Activated CD8-positive, alpha-beta T cell treated with anti-CD3 and anti-CD28 coated beads, Interleukin-2, amount 10 ng/mL, durations not matched to agents 7 days and 5 days (primary cell): ENCODE data around the gene GSTM3. TPM values are rescaled to one million over a fixed set of nuclear protein-coding genes. Genes with fewer than 3 reads are reported as not detected.
"Not testable (repeated sequence)": the region's sequence is repeated elsewhere in the genome, so short reads cannot be mapped to it uniquely, and the experiment has no call there.

ENCODE experiments used
- ATAC-seq: fragments of 150-1000 bp; cut with Tn5 transposase; one replicate; pipeline ENCODE4 v1.10.0; 2021; ENCODE audit warnings: moderate library complexity
- CTCF ChIA-PET: fragments of 350-600 bp; sonication (Branson Sonifier 250); formaldehyde crosslinking; loops from one replicate; lab custom pipeline; 2021; ENCODE audit warnings: antibody characterized with exemption; lab: Charles Lee
- POLR2A ChIA-PET: fragments of 350-600 bp; sonication (Branson Sonifier 250); formaldehyde crosslinking; loops from one replicate; lab custom pipeline; 2021; ENCODE audit warnings: antibody characterized with exemption; lab: Charles Lee
- DNase-seq: peaks from one replicate; pipeline ENCODE4 v3.0.0-alpha.2; 2020
- H3K27ac Mint-ChIP-seq: one replicate; pipeline ENCODE4 v1.8.0; 2021; ENCODE audit warnings: mild to moderate bottlenecking, mixed read lengths
- H3K27me3 Mint-ChIP-seq: one replicate; pipeline ENCODE4 v1.8.0; 2021; ENCODE audit warnings: low read depth, mixed read lengths
- H3K36me3 Mint-ChIP-seq: one replicate; pipeline ENCODE4 v1.8.0; 2021; ENCODE audit warnings: low read depth, mixed read lengths
- H3K4me1 Mint-ChIP-seq: one replicate; pipeline ENCODE4 v1.8.0; 2021; ENCODE audit warnings: low read depth, mixed read lengths
- H3K4me3 Mint-ChIP-seq: one replicate; pipeline ENCODE4 v1.8.0; 2021; ENCODE audit warnings: mild to moderate bottlenecking, mixed read lengths
- H3K9me3 Mint-ChIP-seq: one replicate; pipeline ENCODE4 v1.8.0; 2022; ENCODE audit warnings: mixed read lengths; ENCODE audit not compliant: insufficient read depth
- total RNA-seq, 2 experiments: library from RNA; stranded (reverse); gene quantifications; one replicate each; pipeline ENCODE4 v1.2.3, GENCODE V29; 2021

Gene GSTM3
- total RNA-seq, 2 experiments from 2014 or later: 5.8 to 7.6 TPM

DNA sequence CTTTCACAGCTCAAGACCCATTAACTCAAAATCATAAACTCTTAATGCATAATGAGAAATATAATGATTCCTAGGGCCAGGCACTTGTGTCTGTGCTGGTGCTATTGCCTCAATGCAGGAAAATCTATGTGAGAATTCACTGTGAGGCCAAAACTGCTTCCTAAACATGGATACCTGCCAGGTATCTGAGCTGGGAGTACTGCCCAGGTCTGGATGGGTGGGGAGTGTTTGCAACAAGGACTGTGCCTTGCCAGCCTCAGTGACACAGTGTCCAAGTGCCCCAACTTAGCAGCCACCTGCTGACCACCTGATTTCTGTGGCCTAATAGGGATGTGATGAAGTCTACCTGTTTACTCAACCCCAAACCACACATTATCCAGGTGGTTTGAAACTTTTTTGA lies 31.0 kb downstream of the GSTM3 start:
- H3K27ac Mint-ChIP-seq, H3K4me1 Mint-ChIP-seq, POLR2A ChIA-PET, H3K36me3 Mint-ChIP-seq, H3K4me3 Mint-ChIP-seq, ATAC-seq, DNase-seq, H3K9me3 Mint-ChIP-seq: not testable (repeated sequence)
- CTCF ChIA-PET: interaction anchor here (1.3 kb wide), 1 partner anchor 70 kb away, joined by 3 read pairs; no protein-coding TSS in a partner anchor
- peaks cover 10% of the 10 kb centered on the region for H3K27me3 Mint-ChIP-seq

DNA sequence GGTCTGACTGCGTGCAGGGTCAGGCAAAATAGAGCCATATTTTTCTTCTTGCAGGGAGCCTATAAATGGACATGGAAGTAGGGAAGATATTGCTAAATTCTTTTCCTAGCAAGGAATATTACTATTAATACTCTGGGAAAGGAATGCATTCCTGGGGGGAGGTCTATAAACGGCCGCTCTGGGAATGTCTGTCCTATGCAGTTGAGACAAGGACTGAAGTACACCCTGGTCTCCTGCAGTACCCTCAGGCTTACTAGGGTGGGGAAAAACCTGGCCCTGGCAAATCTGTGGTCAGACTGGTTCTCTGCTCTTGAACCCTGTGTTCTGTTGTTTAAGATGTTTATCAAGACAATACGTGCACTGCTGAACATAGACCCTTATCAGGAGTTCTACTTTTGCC lies 31.9 kb downstream of the GSTM3 start:
- CTCF ChIA-PET: interaction anchor here (1.3 kb wide), 1 partner anchor 69 kb away, joined by 3 read pairs; no protein-coding TSS in a partner anchor
- H3K27ac Mint-ChIP-seq, POLR2A ChIA-PET: not testable (repeated sequence)

DNA sequence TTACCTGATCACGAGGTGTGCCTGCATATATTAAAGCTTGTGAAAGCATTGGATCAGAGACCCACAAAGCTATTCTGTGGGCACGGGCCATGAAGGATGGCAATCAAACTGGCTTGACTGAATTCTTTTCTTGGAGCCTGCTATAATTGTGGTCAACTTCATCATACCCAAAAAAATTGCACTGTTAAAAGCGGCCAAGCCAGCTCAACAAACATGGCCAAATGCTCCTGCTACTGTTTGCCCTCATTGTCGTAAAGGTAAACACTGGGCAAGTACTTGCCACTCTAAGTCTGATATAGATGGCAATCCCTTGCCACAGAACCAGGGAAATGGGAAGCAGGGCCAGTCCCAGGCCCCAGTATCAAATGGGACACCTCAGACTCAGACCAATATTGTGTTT lies 35.4 kb downstream of the GSTM3 start:
- Mint-ChIP-seq H3K4me1 (no peaks in the 10 kb centered on the region), H3K27ac (no peak overlapping the region), H3K27me3 (no peaks in the 10 kb centered on the region), H3K4me3 (no peak overlapping the region), H3K36me3 (peaks cover 4% of the 10 kb centered on the region), H3K9me3 (peaks cover 10% of the 10 kb centered on the region)
- no peak for DNase-seq
- no peak for ATAC-seq
- ChIA-PET POLR2A (no interaction called here), CTCF (interaction anchor here (0.8 to 1.5 kb wide), 3 partner anchors 64 to 278 kb away, joined by 3 to 4 read pairs (median 3); no protein-coding TSS in a partner anchor)

More for the DNA sequence above, 31.9 kb downstream of the GSTM3 start:
- not testable (repeated sequence) for H3K27me3 Mint-ChIP-seq, H3K9me3 Mint-ChIP-seq, ATAC-seq, DNase-seq, H3K4me1 Mint-ChIP-seq, H3K4me3 Mint-ChIP-seq, H3K36me3 Mint-ChIP-seq

DNA sequence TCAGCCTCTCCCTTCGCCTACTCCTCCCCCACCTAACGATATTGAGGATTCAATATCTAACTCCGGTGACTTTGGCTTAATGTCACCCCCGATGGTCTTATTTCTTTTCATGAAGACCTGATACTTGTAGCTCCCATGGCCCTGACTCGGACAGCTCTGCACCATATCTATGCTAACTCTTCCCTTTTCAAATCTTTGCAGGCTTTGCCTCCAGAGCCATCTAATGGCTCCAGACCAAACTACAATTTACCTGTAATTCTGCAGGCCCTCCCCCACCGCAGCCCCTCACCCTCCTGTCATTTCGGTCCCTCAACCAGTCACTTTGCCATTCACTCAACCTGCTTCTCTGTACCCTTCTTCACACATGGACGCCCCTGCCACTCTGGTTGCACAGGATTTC lies 36.7 kb downstream of the GSTM3 start:
- ChIA-PET CTCF (interaction anchor here (0.6 kb wide), 1 partner anchor 157 kb away, joined by 3 read pairs; no protein-coding TSS in a partner anchor), POLR2A (no interaction called here)
- no peak overlapping the region for H3K4me3 Mint-ChIP-seq
- H3K9me3 Mint-ChIP-seq: peaks cover 10% of the 10 kb centered on the region
- peaks cover under 1% of the 10 kb centered on the region for H3K36me3 Mint-ChIP-seq
- H3K27ac Mint-ChIP-seq: no peak overlapping the region
- ATAC-seq (no peak), DNase-seq (no peak)
- no peaks in the 10 kb centered on the region for H3K4me1 Mint-ChIP-seq
- H3K27me3 Mint-ChIP-seq: no peaks in the 10 kb centered on the region

DNA sequence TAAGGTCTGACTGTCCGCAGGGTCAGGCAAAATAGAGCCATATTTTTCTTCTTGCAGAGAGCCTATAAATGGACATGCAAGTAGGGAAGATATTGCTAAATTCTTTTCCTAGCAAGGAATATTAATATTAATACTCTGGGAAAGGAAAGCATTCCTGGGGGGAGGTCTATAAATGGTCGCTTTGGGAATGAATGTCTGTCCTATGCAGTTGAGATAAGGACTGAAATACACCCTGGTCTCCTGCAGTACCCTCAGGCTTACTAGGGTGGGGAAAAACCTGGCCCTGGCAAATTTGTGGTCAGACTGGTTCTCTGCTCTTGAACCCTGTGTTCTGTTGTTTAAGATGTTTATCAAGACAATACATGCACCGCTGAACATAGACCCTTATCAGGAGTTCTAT lies 37.9 kb downstream of the GSTM3 start:
- CTCF ChIA-PET, H3K27me3 Mint-ChIP-seq, H3K27ac Mint-ChIP-seq, H3K9me3 Mint-ChIP-seq, POLR2A ChIA-PET, H3K4me3 Mint-ChIP-seq, H3K36me3 Mint-ChIP-seq, ATAC-seq, DNase-seq, H3K4me1 Mint-ChIP-seq: not testable (repeated sequence)

DNA sequence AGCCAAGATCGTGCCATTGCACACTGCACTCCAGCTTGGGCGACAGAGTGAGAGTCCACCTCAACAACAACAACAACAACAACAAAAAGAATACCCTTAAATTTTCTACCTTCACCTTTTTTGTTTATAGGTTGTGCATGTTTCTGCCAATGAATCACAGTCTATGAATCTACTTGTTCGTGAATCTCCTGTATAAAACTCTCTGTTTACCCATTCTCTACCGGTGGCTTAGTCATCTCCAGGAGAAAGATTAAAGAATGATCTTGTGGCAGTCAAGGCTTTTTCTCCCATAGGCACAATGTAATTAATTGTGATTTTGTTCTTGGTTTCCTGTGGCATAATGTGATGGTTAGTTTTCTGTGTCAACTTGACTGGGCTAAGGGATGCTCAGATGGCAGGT lies 43.0 kb downstream of the GSTM3 start:
- H3K4me1 Mint-ChIP-seq, H3K36me3 Mint-ChIP-seq, H3K27ac Mint-ChIP-seq, POLR2A ChIA-PET, H3K27me3 Mint-ChIP-seq, H3K4me3 Mint-ChIP-seq, ATAC-seq, DNase-seq, H3K9me3 Mint-ChIP-seq, CTCF ChIA-PET: not testable (repeated sequence)

DNA sequence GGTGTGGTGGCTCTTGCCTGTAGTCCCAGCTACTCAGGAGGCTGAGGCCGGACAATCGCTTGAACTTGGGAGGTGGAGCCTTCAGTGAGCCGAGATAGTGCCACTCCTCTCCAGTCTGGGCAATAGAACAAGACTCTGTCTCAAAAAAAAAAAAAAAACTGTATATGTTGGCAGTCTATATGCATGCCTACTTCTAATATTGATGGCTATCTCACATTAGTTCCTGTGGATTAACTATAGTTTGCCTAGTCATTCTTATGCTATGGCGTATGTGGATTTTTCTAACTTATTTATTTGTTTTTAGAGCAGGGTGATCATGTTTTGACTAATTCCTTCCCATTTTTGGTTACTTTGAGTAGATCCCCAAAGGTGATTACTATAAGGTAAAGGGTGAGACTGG lies 43.8 kb downstream of the GSTM3 start:
- ATAC-seq: no peak
- ChIA-PET POLR2A (no interaction called here), CTCF (no interaction called here)
- Mint-ChIP-seq H3K4me1 (no peaks in the 10 kb centered on the region), H3K27me3 (no peaks in the 10 kb centered on the region), H3K27ac (no peak overlapping the region), H3K4me3 (no peak overlapping the region), H3K36me3 (no peaks in the 10 kb centered on the region), H3K9me3 (no peaks in the 10 kb centered on the region)
- DNase-seq: no peak

DNA sequence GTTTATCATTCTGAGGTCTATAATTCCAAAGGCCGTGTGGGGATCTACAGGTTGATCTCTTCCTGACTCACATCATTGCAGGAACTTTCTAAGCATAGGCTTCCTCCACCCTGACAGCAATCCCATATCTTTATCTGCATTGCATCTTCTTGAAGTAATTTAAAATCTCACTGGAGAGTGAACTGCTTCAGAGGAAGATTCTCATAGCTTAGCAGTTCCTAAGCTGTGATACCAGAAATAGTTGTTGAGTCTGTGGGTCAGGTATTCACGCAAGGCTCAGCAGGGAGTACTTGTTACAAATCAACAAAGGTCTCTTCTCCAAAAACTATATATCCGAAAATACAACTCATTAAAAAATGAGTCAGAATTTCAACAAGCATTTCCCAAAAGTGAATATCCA lies 45.7 kb downstream of the GSTM3 start:
- H3K36me3 Mint-ChIP-seq, H3K27me3 Mint-ChIP-seq, DNase-seq, H3K4me3 Mint-ChIP-seq, CTCF ChIA-PET, H3K4me1 Mint-ChIP-seq, POLR2A ChIA-PET, ATAC-seq, H3K27ac Mint-ChIP-seq, H3K9me3 Mint-ChIP-seq: not testable (repeated sequence)

DNA sequence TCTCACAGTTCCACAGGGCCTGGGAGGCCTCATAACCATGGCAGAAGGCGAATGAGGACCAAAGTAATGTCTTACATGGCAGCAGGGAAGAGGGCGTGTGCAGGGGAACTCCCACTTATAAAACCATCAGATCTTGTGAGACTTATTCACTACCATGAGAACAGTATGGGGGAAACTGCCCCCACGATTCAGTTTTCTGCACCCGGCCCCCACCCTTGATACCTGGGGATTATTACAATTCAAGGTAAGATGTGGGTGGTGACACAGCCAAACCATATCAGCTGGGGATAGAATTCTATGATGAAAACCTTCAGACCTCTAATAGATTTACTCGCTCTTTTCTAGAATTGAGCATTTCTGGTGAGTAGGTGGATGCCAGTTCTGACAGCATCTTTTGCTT lies 46.4 kb downstream of the GSTM3 start:
- H3K9me3 Mint-ChIP-seq, H3K27me3 Mint-ChIP-seq, H3K27ac Mint-ChIP-seq, DNase-seq, CTCF ChIA-PET, H3K4me3 Mint-ChIP-seq, ATAC-seq, H3K36me3 Mint-ChIP-seq, H3K4me1 Mint-ChIP-seq, POLR2A ChIA-PET: not testable (repeated sequence)

DNA sequence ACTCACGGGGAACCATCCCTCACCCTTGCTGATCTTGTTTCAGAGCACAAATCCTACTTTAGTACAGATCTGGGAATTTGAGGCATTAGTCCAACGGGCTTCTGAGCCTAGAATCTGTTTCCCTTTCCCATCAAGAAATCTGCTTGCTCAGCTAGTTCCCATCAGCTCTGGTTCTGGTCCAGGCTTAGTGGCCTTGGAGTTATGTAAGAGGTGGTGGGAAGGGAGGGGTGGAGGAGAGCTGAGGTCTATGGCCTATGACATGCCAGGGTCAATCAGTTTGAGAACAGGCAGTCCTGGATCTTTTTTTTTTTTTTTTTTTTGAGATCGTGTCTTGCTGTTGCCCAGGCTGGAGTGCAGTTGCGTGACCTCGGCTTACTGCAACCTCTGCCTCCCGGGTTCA lies 49.1 kb downstream of the GSTM3 start:
- POLR2A ChIA-PET: no interaction called here
- Mint-ChIP-seq H3K4me3 (no peak overlapping the region), H3K4me1 (peaks cover 10% of the 10 kb centered on the region), H3K36me3 (peaks cover 4% of the 10 kb centered on the region), H3K27ac (no peak overlapping the region), H3K9me3 (no peaks in the 10 kb centered on the region), H3K27me3 (no peaks in the 10 kb centered on the region)
- CTCF ChIA-PET: no interaction called here
- no peak for ATAC-seq
- DNase-seq: no peak

DNA sequence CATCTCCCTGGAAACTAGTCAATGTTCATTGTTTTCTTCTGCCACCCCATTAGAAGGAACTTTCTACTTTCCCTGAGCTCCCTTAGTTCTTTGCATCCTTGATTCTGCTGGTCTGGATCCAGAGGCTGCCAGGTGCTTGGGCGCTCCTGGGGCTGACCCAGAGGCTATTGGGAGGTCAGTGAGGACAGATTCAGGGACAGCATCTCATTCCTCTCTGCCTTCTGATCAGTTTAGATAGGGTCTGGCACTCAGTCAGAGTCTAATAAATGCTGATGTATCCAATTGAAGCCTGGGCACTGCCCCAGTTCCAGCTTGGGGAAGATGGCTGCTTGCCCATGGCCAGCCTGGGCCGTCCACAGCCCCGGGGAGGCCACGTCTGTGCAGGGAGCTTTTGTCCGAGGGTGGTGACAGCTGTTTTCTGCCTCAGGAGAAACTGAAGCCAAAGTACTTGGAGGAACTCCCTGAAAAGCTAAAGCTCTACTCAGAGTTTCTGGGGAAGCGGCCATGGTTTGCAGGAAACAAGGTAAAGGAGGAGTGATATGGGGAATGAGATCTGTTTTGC lies 50.9 kb downstream of the GSTM3 start:
- no peak for DNase-seq
- no peak overlapping the region for H3K27ac Mint-ChIP-seq
- ATAC-seq: no peak
- peaks cover 10% of the 10 kb centered on the region for H3K4me1 Mint-ChIP-seq
- H3K36me3 Mint-ChIP-seq: peaks cover 4% of the 10 kb centered on the region
- no peaks in the 10 kb centered on the region for H3K27me3 Mint-ChIP-seq
- H3K4me3 Mint-ChIP-seq: no peak overlapping the region
- ChIA-PET CTCF (interaction anchor here (3.0 kb wide), 1 partner anchor 50 kb away, joined by 35 read pairs; no protein-coding TSS in a partner anchor), POLR2A (no interaction called here)
- H3K9me3 Mint-ChIP-seq: no peaks in the 10 kb centered on the region

DNA sequence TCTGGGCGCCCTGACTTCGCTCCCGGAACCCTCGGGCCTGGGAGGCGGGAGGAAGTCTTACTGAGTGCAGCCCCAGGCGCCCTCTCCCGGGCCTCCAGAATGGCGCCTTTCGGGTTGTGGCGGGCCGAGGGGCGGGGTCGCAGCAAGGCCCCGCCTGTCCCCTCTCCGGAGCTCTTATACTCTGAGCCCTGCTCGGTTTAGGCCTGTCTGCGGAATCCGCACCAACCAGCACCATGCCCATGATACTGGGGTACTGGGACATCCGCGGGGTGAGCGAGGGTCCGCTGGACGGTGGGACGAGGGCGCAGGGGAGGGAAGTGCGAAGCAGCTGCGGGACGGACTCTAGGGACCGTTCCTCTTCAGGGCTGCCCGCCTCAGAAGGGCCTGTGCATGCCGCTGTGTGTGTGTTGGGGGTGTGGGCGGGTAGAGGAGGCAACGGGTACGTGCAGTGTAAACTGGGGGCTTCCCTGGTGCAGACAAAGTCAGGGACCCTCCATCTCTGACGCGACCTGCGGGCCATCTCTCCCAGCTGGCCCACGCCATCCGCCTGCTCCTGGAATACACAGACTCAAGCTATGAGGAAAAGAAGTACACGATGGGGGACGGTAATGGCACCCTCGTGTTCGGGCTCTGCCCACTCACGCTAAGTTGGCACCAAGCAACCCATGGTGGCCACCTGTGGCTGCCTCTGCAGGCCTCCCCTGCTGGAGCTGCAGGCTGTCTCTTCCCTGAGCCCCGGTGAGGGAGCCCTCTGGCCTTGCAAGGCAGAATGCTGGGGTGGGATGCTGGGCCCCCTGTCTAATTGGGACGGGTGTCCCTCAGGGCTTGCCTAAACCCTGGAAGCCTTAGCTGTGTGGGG lies 53.0 kb downstream of the GSTM3 start, which contains the start of gene GSTM1:
Gene GSTM1, plus strand, starts transcription at position 177 of the 859 bp plus-strand sequence. Its CDS starts 57 bp downstream, at position 234.
- peaks cover 10% of the 10 kb centered on the region for H3K4me1 Mint-ChIP-seq
- H3K9me3 Mint-ChIP-seq: no peaks in the 10 kb centered on the region
- CTCF ChIA-PET: interaction anchor here (1.0 to 3.0 kb wide), 10 partner anchors 32 to 297 kb away, joined by 3 to 35 read pairs (median 6); partner anchors contain the start of genes AHCYL1, GNAI3 and GSTM4
- H3K36me3 Mint-ChIP-seq: peaks cover 4% of the 10 kb centered on the region
- H3K27ac Mint-ChIP-seq: peak within 1 kb of the TSS; percentile 92
- DNase-seq (peak; percentile 85), ATAC-seq (peak; percentile 100)
- POLR2A ChIA-PET: interaction anchor here (0.6 to 1.4 kb wide), 5 partner anchors 20 to 298 kb away, joined by 3 to 5 read pairs (median 3); partner anchors contain the start of genes GNAI3, GSTM2 and GSTM4
- H3K4me3 Mint-ChIP-seq: peak within 1 kb of the TSS; percentile 85
- H3K27me3 Mint-ChIP-seq: no peaks in the 10 kb centered on the region
